ENCODE measurements around the gene MSMO1. TPM values are rescaled to one million over a fixed set of nuclear protein-coding genes. Genes with fewer than 3 reads are reported as not detected.

MSMO1 gene
- total and polyA plus RNA-seq, 5 donors, result 12.9 to 29.0 (median 18.0) TPM

- Histone ChIP-seq H3K4me1 (ENCODE audit: control insufficient read depth, insufficient read depth, low read length) (no peaks in the 10 kb centered on the region), H3K27me3 (ENCODE audit: control insufficient read depth, insufficient read depth) (no peaks in the 10 kb centered on the region), H3K4me3 (ENCODE audit: low read length) (no peak overlapping the region), H3K9me3 (ENCODE audit: control insufficient read depth, low read length) (no peaks in the 10 kb centered on the region), H3K27ac (ENCODE audit: low read length) (no peak overlapping the region)
- ATAC-seq, result no peak
- no peak for DNase-seq
- 93% methylated on average over 7 of the region's 7 CpGs for WGBS
- intact Hi-C loops (cut with DNase I), result loop anchor here in 2 of 4 donors (10.0 kb wide), 1 partner anchor 120 kb away; the partner anchor contains the start of gene KLHL2 (in 2 of the 2)
Observed at GRCh38 chr4:165324236-165324917, 3.1 kb upstream of the MSMO1 start.

DNA sequence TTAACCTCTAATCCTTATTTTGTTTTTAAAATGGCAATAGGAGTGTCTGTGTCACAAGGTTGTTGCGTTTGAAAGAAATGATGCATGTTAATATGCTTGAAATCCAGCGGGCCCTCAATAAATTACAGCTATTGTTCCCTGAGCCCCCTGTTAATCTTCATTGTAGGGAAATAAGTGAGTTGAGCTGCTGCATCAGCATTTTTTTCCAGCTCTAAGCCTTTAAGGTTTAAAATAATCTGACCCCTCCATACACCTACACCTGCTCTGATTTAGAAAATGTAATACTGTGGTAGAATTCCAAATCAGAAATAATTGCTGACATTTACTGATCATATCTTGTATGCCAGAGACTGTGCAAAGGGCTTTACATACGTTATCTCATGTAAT is 2.6 kb upstream of the MSMO1 start:
- intact Hi-C loops (cut with DNase I), result loop anchor here in 2 of 4 donors (10.0 kb wide), 1 partner anchor 120 kb away; the partner anchor contains the start of gene KLHL2 (in 2 of the 2)
- H3K9me3 ChIP-seq (ENCODE audit: control insufficient read depth, low read length), result no peaks in the 10 kb centered on the region
- DNase-seq, result no peak
- ATAC-seq, result no peak
- H3K27me3 ChIP-seq (ENCODE audit: control insufficient read depth, insufficient read depth), result no peaks in the 10 kb centered on the region
- H3K27ac ChIP-seq (ENCODE audit: low read length), result no peak overlapping the region
- H3K4me1 ChIP-seq (ENCODE audit: control insufficient read depth, insufficient read depth, low read length), result no peaks in the 10 kb centered on the region
- H3K4me3 ChIP-seq (ENCODE audit: low read length), result no peak overlapping the region
- 93% methylated on average over 3 of the region's 3 CpGs for WGBS

DNA sequence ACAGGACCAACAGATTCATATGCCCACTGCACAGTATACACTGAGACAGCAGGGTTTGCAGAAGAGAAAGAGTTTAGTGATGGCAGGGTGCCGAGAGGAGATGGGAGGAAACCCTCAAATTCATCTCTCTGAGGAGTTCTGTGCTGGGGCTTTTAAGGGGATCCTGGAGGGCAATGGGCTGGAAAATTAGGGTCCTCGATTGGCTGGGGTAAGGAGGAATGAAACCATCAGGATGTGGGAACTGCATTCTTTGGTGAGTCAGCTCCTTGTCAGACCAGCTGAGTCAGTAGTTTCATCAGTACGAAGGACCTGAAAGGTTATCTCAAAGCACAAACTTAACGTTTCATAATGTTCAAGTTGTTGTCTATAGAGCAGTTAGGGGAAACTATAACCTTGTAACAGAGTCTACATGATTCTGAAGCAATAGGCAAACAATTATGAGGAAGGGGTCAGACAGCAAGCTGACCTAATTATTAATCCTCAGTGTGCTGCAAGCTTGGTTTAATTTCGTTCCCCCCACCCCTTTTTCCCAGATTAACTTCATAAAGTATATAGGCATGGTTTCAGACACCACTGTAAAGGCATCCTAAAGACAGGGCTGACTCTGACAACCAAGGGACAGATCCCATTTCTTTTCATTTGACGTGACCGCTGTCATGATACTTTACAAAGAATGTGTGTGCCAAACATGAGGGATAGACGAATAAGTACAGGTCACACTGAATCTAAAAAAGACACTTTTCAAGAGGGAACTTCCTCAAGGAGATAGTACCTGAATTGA is 1.5 kb upstream of the MSMO1 start:
- 59% methylated on average over 8 of the region's 8 CpGs for WGBS
- Histone ChIP-seq H3K4me3 (ENCODE audit: low read length) (peak overlapping the region; percentile 80), H3K9me3 (ENCODE audit: control insufficient read depth, low read length) (no peaks in the 10 kb centered on the region), H3K27ac (ENCODE audit: low read length) (no peak overlapping the region), H3K27me3 (ENCODE audit: control insufficient read depth, insufficient read depth) (no peaks in the 10 kb centered on the region), H3K4me1 (ENCODE audit: control insufficient read depth, insufficient read depth, low read length) (no peaks in the 10 kb centered on the region)
- intact Hi-C loops (cut with DNase I), result loop anchor here in 2 of 4 donors (10.0 kb wide), 1 partner anchor 121 kb away; the partner anchor contains the start of gene KLHL2 (in 2 of the 2)
- no peak for DNase-seq
- no peak for ATAC-seq

GRCh38 chr4:165326831-165327210 is 648 bp upstream of the MSMO1 start:
- Histone ChIP-seq H3K4me3 (ENCODE audit: low read length) (peak overlapping the region; percentile 80), H3K27me3 (ENCODE audit: control insufficient read depth, insufficient read depth) (no peaks in the 10 kb centered on the region), H3K9me3 (ENCODE audit: control insufficient read depth, low read length) (no peaks in the 10 kb centered on the region), H3K4me1 (ENCODE audit: control insufficient read depth, insufficient read depth, low read length) (no peaks in the 10 kb centered on the region), H3K27ac (ENCODE audit: low read length) (no peak overlapping the region)
- WGBS, result under 1% methylated on average over 14 of the region's 14 CpGs
- intact Hi-C loops (cut with DNase I), result loop anchor here in 2 of 4 donors (10.0 kb wide), 1 partner anchor 122 kb away; the partner anchor contains the start of gene KLHL2 (in 2 of the 2)
- peak in 1 of 3 donors; percentile 65 for DNase-seq
- no peak for ATAC-seq

DNA sequence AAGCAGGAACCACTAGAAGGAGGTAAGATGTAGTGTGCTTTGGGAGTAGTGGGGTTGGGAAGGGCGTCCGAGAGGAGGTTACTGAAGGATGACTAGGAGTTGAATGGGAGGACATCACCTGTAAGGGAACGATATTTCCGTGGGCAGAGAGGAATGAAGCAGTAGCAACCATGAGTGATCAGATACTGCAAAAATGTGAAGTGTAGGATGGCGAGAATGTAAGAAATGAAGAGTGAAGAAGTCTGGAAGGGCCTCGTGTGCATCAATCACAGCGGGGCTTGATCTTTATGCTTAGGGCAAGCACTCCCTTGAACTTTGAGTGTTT is 594 bp downstream of the MSMO1 start:
- peak overlapping the region; percentile 58 for H3K27ac ChIP-seq (ENCODE audit: low read length)
- intact Hi-C loops (cut with DNase I), result loop anchor here in 2 of 4 donors (10.0 kb wide), 1 partner anchor 123 kb away; the partner anchor contains the start of gene KLHL2 (in 2 of the 2)
- no peaks in the 10 kb centered on the region for H3K4me1 ChIP-seq (ENCODE audit: control insufficient read depth, insufficient read depth, low read length)
- ATAC-seq (no peak), DNase-seq (no peak)
- no peaks in the 10 kb centered on the region for H3K27me3 ChIP-seq (ENCODE audit: control insufficient read depth, insufficient read depth)
- peak overlapping the region; percentile 59 for H3K4me3 ChIP-seq (ENCODE audit: low read length)
- 2% methylated on average over 7 of the region's 7 CpGs for WGBS
- no peaks in the 10 kb centered on the region for H3K9me3 ChIP-seq (ENCODE audit: control insufficient read depth, low read length)

- no peak for ATAC-seq
- Histone ChIP-seq H3K9me3 (ENCODE audit: control insufficient read depth, low read length) (no peaks in the 10 kb centered on the region), H3K4me3 (ENCODE audit: low read length) (peak overlapping the region; percentile 59), H3K27ac (ENCODE audit: low read length) (no peak overlapping the region), H3K27me3 (ENCODE audit: control insufficient read depth, insufficient read depth) (no peaks in the 10 kb centered on the region), H3K4me1 (ENCODE audit: control insufficient read depth, insufficient read depth, low read length) (peaks cover under 1% of the 10 kb centered on the region)
- no peak for DNase-seq
- intact Hi-C loops (cut with DNase I), result loop anchor here in 2 of 4 donors (10.0 kb wide), 1 partner anchor 124 kb away; the partner anchor contains the start of gene KLHL2 (in 2 of the 2)
- WGBS, result 30% methylated on average over 4 of the region's 4 CpGs
Observed at GRCh38 chr4:165328708-165329107, 1.2 kb downstream of the MSMO1 start.

DNA sequence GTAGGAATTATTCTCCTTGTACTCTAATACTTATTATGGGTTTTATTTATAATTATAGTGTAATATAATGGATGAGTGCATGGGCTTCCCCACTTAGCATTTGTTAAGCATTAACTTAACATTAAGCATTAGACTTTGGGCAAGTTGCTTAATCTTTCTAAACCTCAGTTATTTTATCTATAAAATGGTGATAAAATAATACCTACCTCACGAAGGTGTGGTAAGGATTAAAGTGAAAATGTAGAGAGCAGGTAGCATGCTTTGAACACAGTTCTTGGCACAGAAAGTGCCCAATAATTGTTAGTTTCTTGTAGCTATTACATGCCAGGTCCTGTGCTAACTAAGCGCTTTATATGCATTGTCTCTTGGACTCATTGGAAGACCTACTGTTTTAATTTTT is 2.6 kb downstream of the MSMO1 start:
- Histone ChIP-seq H3K27ac (ENCODE audit: low read length) (no peak overlapping the region), H3K4me1 (ENCODE audit: control insufficient read depth, insufficient read depth, low read length) (peaks cover 1% of the 10 kb centered on the region), H3K27me3 (ENCODE audit: control insufficient read depth, insufficient read depth) (no peaks in the 10 kb centered on the region), H3K9me3 (ENCODE audit: control insufficient read depth, low read length) (no peaks in the 10 kb centered on the region), H3K4me3 (ENCODE audit: low read length) (no peak overlapping the region)
- DNase-seq (no peak), ATAC-seq (no peak)
- WGBS, result 94% methylated on average over 2 of the region's 2 CpGs
- intact Hi-C loops (cut with DNase I), result no loop called here

DNA sequence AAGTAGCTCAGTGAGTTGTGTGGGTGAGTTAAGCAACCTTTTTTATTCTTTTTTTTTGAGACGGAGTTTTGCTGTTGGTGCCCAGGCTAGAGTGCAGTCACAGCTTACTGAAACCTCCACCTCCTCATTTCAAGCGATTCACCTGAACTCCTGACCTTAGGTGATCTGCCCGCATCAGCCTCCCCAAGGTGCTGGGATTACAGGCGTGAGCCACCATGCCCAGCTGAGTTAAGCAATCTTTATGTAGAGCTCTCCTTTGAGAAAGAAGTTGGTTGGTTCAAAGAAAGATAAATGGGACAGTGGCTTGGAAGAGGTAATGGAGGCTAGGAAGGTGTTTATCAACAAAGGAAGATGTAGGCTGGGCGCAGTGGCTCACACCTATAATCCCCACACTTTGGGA is 3.2 kb downstream of the MSMO1 start:
- 84% methylated on average over 5 of the region's 5 CpGs for WGBS
- DNase-seq, result no peak
- no peak for ATAC-seq
- Histone ChIP-seq H3K4me1 (ENCODE audit: control insufficient read depth, insufficient read depth, low read length) (peaks cover 1% of the 10 kb centered on the region), H3K9me3 (ENCODE audit: control insufficient read depth, low read length) (no peaks in the 10 kb centered on the region), H3K4me3 (ENCODE audit: low read length) (no peak overlapping the region), H3K27ac (ENCODE audit: low read length) (no peak overlapping the region), H3K27me3 (ENCODE audit: control insufficient read depth, insufficient read depth) (no peaks in the 10 kb centered on the region)
- intact Hi-C loops (cut with DNase I), result no loop called here

DNA sequence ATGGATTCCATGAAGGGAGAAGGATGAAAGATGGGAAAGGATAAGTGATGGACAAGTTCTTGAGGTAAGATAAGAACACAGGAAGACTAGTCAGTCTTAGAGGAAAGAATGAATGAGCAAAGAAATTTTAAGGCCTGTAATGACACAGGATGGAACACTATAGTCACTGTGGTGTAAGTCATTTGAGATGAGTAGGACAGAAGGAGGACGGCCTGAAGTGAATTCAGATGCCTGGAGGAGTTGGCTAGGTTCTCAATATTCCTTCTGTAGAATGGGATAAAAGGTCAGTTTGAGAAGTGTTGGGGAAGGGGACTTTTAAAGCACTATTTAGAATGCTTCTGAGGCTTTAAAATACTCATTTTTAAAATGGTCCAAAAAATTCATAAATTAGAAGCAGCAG is 3.9 kb downstream of the MSMO1 start:
- H3K4me3 ChIP-seq (ENCODE audit: low read length), result no peak overlapping the region
- H3K27ac ChIP-seq (ENCODE audit: low read length), result no peak overlapping the region
- DNase-seq (no peak), ATAC-seq (no peak)
- H3K4me1 ChIP-seq (ENCODE audit: control insufficient read depth, insufficient read depth, low read length), result peaks cover 1% of the 10 kb centered on the region
- no peaks in the 10 kb centered on the region for H3K27me3 ChIP-seq (ENCODE audit: control insufficient read depth, insufficient read depth)
- intact Hi-C loops (cut with DNase I), result no loop called here
- H3K9me3 ChIP-seq (ENCODE audit: control insufficient read depth, low read length), result no peaks in the 10 kb centered on the region
- WGBS, result 80% methylated on average over 1 of the region's 1 CpG

- Histone ChIP-seq H3K27ac (ENCODE audit: low read length) (no peak overlapping the region), H3K4me3 (ENCODE audit: low read length) (no peak overlapping the region), H3K4me1 (ENCODE audit: control insufficient read depth, insufficient read depth, low read length) (peaks cover 1% of the 10 kb centered on the region), H3K27me3 (ENCODE audit: control insufficient read depth, insufficient read depth) (no peaks in the 10 kb centered on the region), H3K9me3 (ENCODE audit: control insufficient read depth, low read length) (no peaks in the 10 kb centered on the region)
- WGBS, result 79% methylated on average over 10 of the region's 10 CpGs
- DNase-seq (no peak), ATAC-seq (no peak)
- intact Hi-C loops (cut with DNase I), result no loop called here
Observed at GRCh38 chr4:165331823-165332222, 4.4 kb downstream of the MSMO1 start.

DNA sequence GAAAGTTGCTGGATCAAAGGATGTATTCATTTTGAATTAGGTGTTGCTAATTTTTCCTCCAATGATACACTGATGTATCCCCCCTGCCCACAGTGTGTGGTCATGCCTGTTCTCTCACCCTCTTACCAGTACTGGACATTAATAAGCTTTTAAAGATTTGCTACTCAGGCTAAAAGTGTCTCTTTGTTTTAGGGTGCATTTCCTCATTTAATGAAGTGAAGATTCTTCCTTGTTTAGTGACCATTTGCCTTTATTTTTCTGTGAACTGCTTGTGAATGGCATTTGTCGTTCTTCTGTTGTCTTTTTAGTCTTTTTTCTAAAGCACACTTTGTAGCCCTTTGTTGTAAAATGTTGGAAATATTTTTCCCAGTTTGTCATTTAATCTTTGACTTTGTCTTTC is 5.0 kb downstream of the MSMO1 start:
- intact Hi-C loops (cut with DNase I), result no loop called here
- DNase-seq (no peak), ATAC-seq (no peak)
- H3K4me1 ChIP-seq (ENCODE audit: control insufficient read depth, insufficient read depth, low read length), result peaks cover 1% of the 10 kb centered on the region
- H3K27me3 ChIP-seq (ENCODE audit: control insufficient read depth, insufficient read depth), result no peaks in the 10 kb centered on the region
- WGBS, result 56% methylated on average over 1 of the region's 1 CpG
- no peak overlapping the region for H3K4me3 ChIP-seq (ENCODE audit: low read length)
- no peak overlapping the region for H3K27ac ChIP-seq (ENCODE audit: low read length)
- no peaks in the 10 kb centered on the region for H3K9me3 ChIP-seq (ENCODE audit: control insufficient read depth, low read length)

All from right cardiac atrium (tissue), 5 donors.